Upper lobe of left lung (tissue), 6 donors: ENCODE data around the gene VPS39. TPM values are rescaled to one million over a fixed set of nuclear protein-coding genes. Genes with fewer than 3 reads are reported as not detected.
A peak's percentile ranks its signal among the peaks of the same experiment; 100 is the strongest.

Source experiments
- ATAC-seq, 2 donors: fragments of 200-7000 bp; cut with Tn5 transposase; one replicate each; pipeline ENCODE4 v1.9.1; 2022; ENCODE audit warnings: mild to moderate bottlenecking in 2 of 2, moderate library complexity in 2 of 2; ENCODE audit not compliant: low FRiP score in 2 of 2
- DNase-seq, 2 donors: peaks; one replicate each; pipeline ENCODE4 v3.0.0-alpha.2; 2019 to 2020
- H3K27ac ChIP-seq, 4 donors: fragments of 200-600 bp; sonication (generic); one replicate each; pipeline ENCODE4 v1.5.1; 2016 to 2019
- H3K27me3 ChIP-seq, 4 donors: fragments of 200-600 bp; sonication (generic); one replicate each; pipeline ENCODE4 v1.5.1; 2017 to 2019
- H3K36me3 ChIP-seq, 4 donors: fragments of 200-600 bp; sonication (generic); one replicate each; pipeline ENCODE4 v1.5.1; 2016 to 2019
- H3K4me1 ChIP-seq, 4 donors: fragments of 200-600 bp; sonication (generic); one replicate each; pipeline ENCODE4 v1.5.1; 2018 to 2019
- H3K4me3 ChIP-seq, 4 donors: fragments of 200-600 bp; sonication (generic); one replicate each; pipeline ENCODE4 v1.5.1; 2017 to 2019; ENCODE audit warnings: mild to moderate bottlenecking in 2 of 4, moderate library complexity in 1 of 4
- H3K9me3 ChIP-seq, 4 donors: fragments of 200-600 bp; sonication (generic); one replicate each; pipeline ENCODE4 v1.5.1; 2018 to 2019
- CTCF ChIP-seq, 6 experiments: fragments of 450-650 bp in 4 of 6; fragments of 200-600 bp in 2 of 6; sonication (generic) in 2 of 6; IDR thresholded peaks; one replicate each; pipeline ENCODE4 v1.5.1; 2016 to 2019; ENCODE audit warnings: antibody characterized with exemption in 6 of 6
- EP300 ChIP-seq, 4 donors: sonication (generic); formaldehyde crosslinking; IDR thresholded peaks; one replicate each; pipeline ENCODE4 v1.5.1; 2017; ENCODE audit warnings: antibody characterized with exemption in 4 of 4, control low read depth in 2 of 4
- POLR2A ChIP-seq, 4 donors: fragments of 450-650 bp; IDR thresholded peaks; one replicate each; pipeline ENCODE4 v1.5.1; 2016 to 2017; ENCODE audit warnings: antibody characterized with exemption in 4 of 4, mild to moderate bottlenecking in 2 of 4
- POLR2AphosphoS5 ChIP-seq, 2 donors: sonication (generic); formaldehyde crosslinking; IDR thresholded peaks; one replicate each; pipeline ENCODE4 v1.5.1; 2017; ENCODE audit warnings: antibody characterized with exemption in 2 of 2
- WGBS, 2 donors: methylation state at CpG; one replicate each; pipeline ENCODE4 v1.1.5; 2017 to 2018; 5-methylcytosine and 5-hydroxymethylcytosine counted together
- total RNA-seq, 6 donors: library from RNA; depleted of rRNA in 4 of 6; stranded (reverse); fragments of >200 nt in 4 of 6; gene quantifications; one replicate each; pipeline versions ENCODE4 v1.1.0 to v1.2.1, GENCODE V29; 2016 to 2021
- donor health status: DM: no; HTN: no; CAD: no; lungs with moderate emphysema.
- donor health status: DM: no; HTN: yes; CAD: no; lungs with severe emphysema.

VPS39 gene
- total RNA-seq, 6 donors from 2014 or later = 56.4 to 325 (median 85.3) TPM

GRCh38 chr15:42145546-42146455, 62.3 kb downstream of the VPS39 start:
- H3K4me3 ChIP-seq = no peak overlapping the region
- H3K4me1 ChIP-seq = peaks cover 0 to 6% (median 0%) of the 10 kb centered on the region in 4 donors
- no peaks in the 10 kb centered on the region for H3K27me3 ChIP-seq
- no peak overlapping the region for H3K27ac ChIP-seq
- peaks cover 0 to 3% (median 0%) of the 10 kb centered on the region in 4 donors for H3K36me3 ChIP-seq
- peak in 1 of 2 donors; percentile 64 for DNase-seq
- no peak for ATAC-seq
- 85 to 92% methylated on average over 10 to 29 of the region's 29 CpGs for WGBS, 2 donors
- TF ChIP-seq POLR2A (IDR thresholded peaks at IDR 0.05) (no peak), EP300 (IDR thresholded peaks at IDR 0.05) (no peak), CTCF (IDR thresholded peaks at IDR 0.05) (no peak), POLR2AphosphoS5 (IDR thresholded peaks at IDR 0.05) (no peak)
- no peaks in the 10 kb centered on the region for H3K9me3 ChIP-seq

- no peaks in the 10 kb centered on the region for H3K4me1 ChIP-seq
- no peak overlapping the region for H3K4me3 ChIP-seq
- ATAC-seq = no peak
- no peak for DNase-seq
- 81 to 88% methylated on average over 9 of the region's 9 CpGs for WGBS, 2 donors
- TF ChIP-seq POLR2AphosphoS5 (IDR thresholded peaks at IDR 0.05) (no peak), EP300 (IDR thresholded peaks at IDR 0.05) (no peak), CTCF (IDR thresholded peaks at IDR 0.05) (no peak)
- no peaks in the 10 kb centered on the region for H3K27me3 ChIP-seq
- H3K36me3 ChIP-seq = peaks cover 0 to 3% (median 0%) of the 10 kb centered on the region in 4 donors
- no peaks in the 10 kb centered on the region for H3K9me3 ChIP-seq
- no peak overlapping the region for H3K27ac ChIP-seq
Measured at GRCh38 chr15:42144841-42145375, 63.2 kb downstream of the VPS39 start.

GRCh38 chr15:42143866-42144625, 64.1 kb downstream of the VPS39 start:
- Histone ChIP-seq H3K9me3 (no peaks in the 10 kb centered on the region), H3K36me3 (peaks cover 0 to 3% (median 0%) of the 10 kb centered on the region in 4 donors), H3K27me3 (no peaks in the 10 kb centered on the region), H3K27ac (no peak overlapping the region), H3K4me1 (no peaks in the 10 kb centered on the region), H3K4me3 (no peak overlapping the region)
- no peak for ATAC-seq
- WGBS, 2 donors = 90 to 91% methylated on average over 16 to 18 of the region's 18 CpGs
- no peak for TF ChIP-seq CTCF (IDR thresholded peaks at IDR 0.05)
- TF ChIP-seq EP300 (IDR thresholded peaks at IDR 0.05) = no peak
- no peak for TF ChIP-seq POLR2A (IDR thresholded peaks at IDR 0.05)
- no peak for TF ChIP-seq POLR2AphosphoS5 (IDR thresholded peaks at IDR 0.05)
- DNase-seq = peak in 1 of 2 donors; percentile 32

- no peaks in the 10 kb centered on the region for H3K27me3 ChIP-seq
- no peaks in the 10 kb centered on the region for H3K9me3 ChIP-seq
- H3K4me1 ChIP-seq = no peaks in the 10 kb centered on the region
- DNase-seq (no peak), ATAC-seq (no peak)
- 87 to 98% methylated on average over 3 to 4 of the region's 4 CpGs for WGBS, 2 donors
- no peak for TF ChIP-seq POLR2A (IDR thresholded peaks at IDR 0.05)
- H3K27ac ChIP-seq = no peak overlapping the region
- no peak overlapping the region for H3K4me3 ChIP-seq
- H3K36me3 ChIP-seq = peaks cover 0 to 3% (median 0%) of the 10 kb centered on the region in 4 donors
Measured at GRCh38 chr15:42143356-42143755, 64.7 kb downstream of the VPS39 start.
